NCI-H82 treated with DMSO at 0.1 percent for 48 hours (cell line): ENCODE data around the gene CEP152.

ENCODE experiments used
- DNase-seq: peaks from one replicate; lab custom pipeline; 2025; ENCODE audit not compliant: unreplicated experiment; lab: John Stamatoyannopoulos, UW

The CEP152 gene

GRCh38 chr15:48710952-48711495 is 99.8 kb downstream of the CEP152 start:
- no peak for DNase-seq

GRCh38 chr15:48708641-48709040 is 102.2 kb downstream of the CEP152 start:
- no peak for DNase-seq

- DNase-seq = no peak
Measured at GRCh38 chr15:48705381-48705780, 105.5 kb downstream of the CEP152 start.

DNA sequence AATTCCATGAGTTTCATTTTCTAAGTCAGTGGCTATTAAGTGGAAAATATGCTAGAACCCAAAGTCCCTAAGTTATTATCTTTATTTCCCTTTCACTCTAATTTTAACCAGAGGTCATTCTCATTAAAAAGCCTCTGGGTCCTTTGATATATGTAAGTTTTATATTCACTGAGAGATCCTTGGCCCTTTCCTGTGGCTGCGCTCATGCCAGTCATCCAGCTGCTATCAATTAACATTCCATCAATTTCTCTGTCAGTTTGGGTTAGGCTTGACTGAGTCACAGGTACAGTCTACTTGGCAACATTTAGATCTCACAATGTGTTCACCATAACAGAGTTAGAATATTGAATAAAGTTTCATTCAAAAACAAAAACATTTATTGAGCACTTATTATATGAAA is 107.3 kb downstream of the CEP152 start:
- DNase-seq = no peak

DNA sequence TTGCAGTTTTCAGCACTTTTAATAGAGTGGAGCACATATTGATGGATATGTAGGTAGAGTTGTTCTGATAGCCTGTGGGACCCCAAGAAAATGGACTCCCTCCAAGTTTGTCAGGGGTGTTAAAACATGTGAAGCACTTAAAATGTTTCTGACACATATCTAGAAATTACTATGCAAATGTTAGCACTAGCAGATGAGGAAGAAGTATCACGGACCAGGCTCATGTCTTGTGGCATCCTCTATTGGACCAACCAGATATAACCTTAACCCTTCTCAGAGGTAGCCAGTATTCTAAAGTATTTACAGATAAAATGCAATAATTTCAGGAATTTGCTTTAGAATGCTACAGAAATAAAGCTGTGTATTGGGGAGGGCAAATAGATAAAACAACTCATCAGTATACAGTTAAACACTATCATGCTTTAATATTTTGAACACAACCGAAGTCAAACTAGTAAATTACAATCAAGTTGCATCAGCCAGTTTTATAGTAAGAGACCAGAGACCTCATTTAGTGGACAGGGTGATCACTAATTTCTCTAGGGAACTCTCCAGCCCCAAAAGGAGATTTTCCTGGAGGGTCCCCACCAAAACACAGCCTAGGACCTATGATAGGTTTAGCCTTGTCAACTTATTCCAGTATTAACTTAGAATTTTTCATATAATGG is 108.2 kb downstream of the CEP152 start:
- DNase-seq = no peak

DNA sequence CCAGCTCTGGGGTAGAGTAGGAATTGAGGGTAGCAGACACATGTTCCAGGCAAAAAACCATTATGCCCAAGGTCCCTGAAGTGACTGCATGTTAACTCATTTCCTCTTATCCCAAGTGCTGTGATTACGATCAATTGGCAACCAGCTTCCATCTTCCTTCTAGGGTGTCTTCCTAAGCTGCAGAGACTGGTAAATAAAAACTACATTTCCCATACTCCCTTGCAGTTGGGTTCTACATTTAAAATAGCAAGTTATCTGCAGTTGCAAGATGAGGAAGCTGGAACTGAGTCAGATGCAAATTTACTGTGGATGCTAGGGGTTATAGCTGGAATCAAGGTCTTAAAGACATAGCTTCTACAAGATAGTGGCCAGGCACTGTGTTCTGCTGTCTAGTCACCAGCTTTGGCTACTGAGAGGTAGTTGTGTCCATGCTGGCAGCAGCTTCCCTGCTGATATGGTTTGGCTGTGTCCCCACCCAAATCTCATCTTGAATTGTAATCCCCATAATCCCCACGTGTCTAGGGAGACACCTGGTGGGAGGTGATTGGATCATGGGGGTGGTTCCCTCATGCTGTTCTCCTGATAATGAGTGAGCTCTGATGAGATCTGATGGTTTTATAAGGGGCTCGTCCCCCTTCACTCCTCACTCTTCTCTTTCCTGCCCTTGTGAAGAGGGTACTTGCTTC is 114.1 kb downstream of the CEP152 start:
- DNase-seq = peak; percentile 10

DNA sequence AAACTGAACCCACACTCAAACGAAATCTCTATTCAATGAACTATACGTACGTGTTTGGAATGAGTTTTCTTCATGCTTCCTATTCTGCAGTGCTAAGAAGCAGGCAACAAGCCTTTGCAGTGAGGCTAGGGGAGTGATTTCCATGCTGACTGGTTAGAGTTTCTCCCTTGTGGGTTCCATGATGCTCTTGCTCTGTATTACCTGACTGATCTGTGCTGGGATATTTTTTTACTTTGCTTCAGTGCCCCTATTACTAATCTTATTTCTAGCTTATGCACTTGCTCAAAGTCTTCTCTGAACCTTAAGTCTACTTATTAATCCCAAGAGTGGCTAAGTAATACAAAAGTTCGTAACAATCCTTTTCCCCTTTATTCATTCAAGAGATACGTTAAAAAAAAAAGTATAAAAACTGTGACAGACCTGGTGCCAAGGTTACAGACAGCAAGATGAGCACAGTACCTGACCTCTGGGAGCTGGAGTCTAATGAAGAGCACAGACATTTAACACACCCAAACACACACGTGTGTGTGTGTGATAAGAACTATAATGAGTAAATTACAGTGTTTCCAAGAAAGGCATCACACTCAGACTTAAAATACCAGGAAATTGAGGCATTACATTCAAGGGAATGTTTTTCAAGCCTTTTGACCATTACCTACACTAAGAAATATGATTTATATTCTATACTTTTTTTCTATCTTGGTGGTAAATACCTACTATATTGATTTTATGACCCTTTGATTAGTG is 114.9 kb downstream of the CEP152 start:
- DNase-seq = no peak

DNA sequence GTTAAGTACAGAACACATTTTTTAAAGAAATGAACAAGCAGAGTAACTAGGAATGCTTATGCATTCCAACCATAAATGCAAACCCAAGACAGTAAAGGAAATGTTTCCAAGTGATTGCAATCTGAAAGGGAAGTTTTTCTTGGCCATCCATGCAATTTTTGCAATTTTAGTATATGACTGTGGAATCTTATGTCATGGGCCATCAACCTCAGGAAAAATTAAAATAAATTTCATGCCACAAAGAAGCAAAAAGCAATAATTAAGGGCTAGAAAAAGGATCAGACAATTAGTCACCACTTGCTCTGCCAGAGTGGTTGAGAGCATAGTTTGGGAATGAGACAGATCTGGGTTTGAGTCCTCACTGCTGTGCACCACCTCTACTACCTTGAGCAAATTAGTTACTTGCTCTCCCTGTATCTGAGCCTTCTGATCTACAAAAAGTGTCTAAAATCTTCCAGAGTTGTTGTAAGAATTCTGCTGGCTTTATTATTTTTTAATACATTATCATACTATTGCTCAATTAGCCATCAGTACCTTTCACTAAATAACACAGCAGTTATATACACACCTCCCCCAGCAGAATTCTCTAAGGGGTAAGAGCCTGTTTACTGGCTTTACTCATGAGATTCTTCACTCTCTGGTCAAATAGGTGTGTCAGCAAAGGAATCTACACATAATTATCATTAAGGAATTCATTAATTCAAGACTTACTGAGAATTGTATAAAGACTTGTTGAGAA is 115.6 kb downstream of the CEP152 start:
- DNase-seq = no peak

GRCh38 chr15:48693484-48693883 is 117.4 kb downstream of the CEP152 start:
- DNase-seq = no peak

GRCh38 chr15:48688493-48688892 is 122.4 kb downstream of the CEP152 start:
- DNase-seq = no peak
